Coronary artery (tissue), 2 donors: ENCODE results near the gene RNF166.

ENCODE experiments used
- DNase-seq: peaks from one replicate; pipeline ENCODE4 v3.0.0-alpha.2; 2017; ENCODE audit warnings: low spot score
- H3K27ac ChIP-seq, 2 donors: fragments of 200-600 bp; sonication (generic); one replicate each; pipeline ENCODE4 v1.5.1; 2016 to 2019
- H3K4me3 ChIP-seq: fragments of 200-600 bp; sonication (generic); 2 replicates; pipeline ENCODE4 v1.5.1; 2016; ENCODE audit warnings: mild to moderate bottlenecking, moderate library complexity
- TF ChIP-seq, protein P1 (sequence below): fragments of 200-600 bp; sonication (generic); IDR thresholded peaks from one replicate; pipeline ENCODE4 v1.5.1; 2019; ENCODE audit warnings: antibody characterized with exemption

The RNF166 gene

DNA sequence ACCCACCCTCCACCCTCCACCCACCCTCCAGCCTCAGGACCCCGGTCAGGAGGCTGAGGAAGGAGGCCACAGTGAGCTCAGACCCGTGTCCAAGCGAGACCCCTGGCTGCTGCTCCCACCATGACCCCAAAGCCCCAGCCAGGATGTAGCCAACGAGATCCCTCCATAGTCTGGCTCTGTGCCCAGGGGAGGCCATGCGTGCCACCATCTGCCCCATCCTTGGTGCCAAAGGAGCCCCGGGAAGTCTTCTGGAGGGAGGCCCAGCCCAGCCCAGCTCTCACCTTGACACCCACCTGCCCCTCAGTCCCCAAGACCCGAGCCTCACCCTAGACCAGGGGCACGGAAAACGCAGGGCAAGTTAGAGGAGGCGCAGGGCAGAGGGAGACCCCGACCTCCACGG is 44.6 kb upstream of the RNF166 start:
- no peak overlapping the region for H3K27ac ChIP-seq
- DNase-seq, result no peak
- TF ChIP-seq, protein P1, sequence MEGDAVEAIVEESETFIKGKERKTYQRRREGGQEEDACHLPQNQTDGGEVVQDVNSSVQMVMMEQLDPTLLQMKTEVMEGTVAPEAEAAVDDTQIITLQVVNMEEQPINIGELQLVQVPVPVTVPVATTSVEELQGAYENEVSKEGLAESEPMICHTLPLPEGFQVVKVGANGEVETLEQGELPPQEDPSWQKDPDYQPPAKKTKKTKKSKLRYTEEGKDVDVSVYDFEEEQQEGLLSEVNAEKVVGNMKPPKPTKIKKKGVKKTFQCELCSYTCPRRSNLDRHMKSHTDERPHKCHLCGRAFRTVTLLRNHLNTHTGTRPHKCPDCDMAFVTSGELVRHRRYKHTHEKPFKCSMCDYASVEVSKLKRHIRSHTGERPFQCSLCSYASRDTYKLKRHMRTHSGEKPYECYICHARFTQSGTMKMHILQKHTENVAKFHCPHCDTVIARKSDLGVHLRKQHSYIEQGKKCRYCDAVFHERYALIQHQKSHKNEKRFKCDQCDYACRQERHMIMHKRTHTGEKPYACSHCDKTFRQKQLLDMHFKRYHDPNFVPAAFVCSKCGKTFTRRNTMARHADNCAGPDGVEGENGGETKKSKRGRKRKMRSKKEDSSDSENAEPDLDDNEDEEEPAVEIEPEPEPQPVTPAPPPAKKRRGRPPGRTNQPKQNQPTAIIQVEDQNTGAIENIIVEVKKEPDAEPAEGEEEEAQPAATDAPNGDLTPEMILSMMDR, result no peak
- no peak overlapping the region for H3K4me3 ChIP-seq

DNA sequence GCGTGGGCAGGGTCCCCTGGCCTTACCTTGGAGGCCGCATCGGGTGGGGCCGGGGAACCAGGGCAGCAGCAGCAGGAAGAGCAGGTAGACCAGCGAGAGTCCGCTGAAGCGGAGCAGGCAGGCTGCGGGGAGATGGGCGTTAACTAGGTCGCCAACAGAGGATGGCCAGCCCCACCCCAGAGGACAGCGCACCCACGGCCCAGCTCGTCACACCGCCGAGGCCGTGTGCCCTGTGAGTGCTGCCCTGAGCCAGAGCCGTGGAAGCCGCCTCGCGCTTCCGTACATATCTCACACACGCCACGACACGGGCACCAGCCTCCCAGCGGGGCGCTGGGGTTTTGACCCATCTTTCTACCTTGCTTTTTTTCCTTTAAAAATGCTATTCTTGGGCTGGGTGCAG is 43.1 kb upstream of the RNF166 start:
- TF ChIP-seq, protein P1, result no peak
- DNase-seq, result no peak
- H3K4me3 ChIP-seq, result no peak overlapping the region
- H3K27ac ChIP-seq, result no peak overlapping the region

DNA sequence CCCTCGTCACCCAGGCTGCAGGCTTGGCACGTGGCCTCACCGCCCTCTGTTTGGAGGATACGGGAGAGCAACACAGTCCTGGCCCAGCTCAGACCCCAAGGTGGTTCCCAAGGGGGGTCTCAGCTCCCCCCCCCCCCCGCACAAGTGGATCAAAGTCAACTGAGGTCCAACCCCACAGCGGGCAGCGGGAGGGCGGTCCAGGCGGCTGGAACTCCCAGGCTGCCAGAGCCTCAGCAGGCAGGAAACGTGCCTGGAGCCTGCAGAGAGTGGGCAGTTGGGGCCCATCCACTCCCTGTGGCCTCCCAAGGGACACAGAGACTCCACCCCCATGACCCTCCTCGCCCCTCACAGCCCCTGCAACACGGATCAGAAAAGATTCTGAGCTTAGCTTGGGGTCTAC is 42.2 kb upstream of the RNF166 start:
- DNase-seq, result no peak
- Histone ChIP-seq H3K27ac (no peak overlapping the region), H3K4me3 (no peak overlapping the region)
- TF ChIP-seq, protein P1, result no peak

DNA sequence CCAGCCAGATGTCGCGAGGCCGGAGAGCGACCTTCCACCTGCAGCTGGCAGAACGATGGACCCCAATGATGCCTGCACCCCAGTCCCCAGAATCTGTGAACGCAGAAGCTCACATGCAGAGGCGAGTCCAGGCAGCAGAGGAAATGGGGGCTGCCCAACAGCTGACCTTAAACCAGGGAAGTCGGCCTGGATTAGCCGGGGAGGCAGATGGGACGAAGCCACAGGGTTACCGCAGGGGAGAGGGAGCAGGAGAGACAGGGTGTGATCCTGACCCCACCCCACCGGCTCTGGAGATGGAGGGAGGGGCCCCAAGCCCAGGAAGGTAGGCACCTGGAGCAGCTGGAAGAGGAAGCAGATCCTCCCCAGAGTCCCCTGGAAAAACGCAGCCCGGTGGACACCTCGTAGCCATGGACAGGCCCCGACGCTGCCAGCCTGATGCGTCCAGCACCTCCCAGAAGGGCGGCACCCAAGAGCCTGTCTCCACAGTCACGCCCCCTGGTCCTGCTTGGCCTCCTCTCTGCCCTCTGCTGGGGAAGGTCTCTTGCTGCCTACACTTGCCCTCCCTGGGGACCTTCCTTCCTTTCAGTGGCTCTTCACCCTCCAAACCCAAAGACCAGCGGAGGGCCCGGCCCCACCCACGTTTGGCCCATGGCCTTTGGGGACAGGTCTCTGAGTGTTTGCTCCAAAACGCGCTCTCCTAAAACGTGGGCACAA is 41.5 kb upstream of the RNF166 start:
- TF ChIP-seq, protein P1, result no peak
- Histone ChIP-seq H3K4me3 (no peak overlapping the region), H3K27ac (no peak overlapping the region)
- DNase-seq, result no peak

DNA sequence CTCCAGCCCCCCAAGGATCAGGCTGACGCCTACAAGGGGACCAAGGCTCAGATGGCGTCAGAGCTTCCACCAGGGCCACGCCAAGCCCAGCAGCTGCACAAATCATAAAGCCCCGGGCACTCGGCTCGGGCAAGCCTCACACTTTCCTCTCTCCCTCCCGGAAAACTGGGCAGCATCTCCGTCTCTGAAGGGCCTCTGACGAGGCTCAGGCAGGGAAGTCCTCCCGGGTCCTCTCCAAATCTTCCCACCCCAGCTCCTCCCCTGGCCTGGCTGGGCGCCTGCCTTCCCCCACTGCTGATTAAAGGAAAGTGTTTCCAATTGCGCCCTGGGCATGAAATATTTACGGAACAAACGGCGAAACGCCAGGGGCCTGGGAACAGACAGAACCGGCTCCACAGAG is 40.3 kb upstream of the RNF166 start:
- peak overlapping the region in 1 of 2 donors; percentile 72 for H3K27ac ChIP-seq
- TF ChIP-seq, protein P1, result no peak
- DNase-seq, result no peak
- no peak overlapping the region for H3K4me3 ChIP-seq

DNA sequence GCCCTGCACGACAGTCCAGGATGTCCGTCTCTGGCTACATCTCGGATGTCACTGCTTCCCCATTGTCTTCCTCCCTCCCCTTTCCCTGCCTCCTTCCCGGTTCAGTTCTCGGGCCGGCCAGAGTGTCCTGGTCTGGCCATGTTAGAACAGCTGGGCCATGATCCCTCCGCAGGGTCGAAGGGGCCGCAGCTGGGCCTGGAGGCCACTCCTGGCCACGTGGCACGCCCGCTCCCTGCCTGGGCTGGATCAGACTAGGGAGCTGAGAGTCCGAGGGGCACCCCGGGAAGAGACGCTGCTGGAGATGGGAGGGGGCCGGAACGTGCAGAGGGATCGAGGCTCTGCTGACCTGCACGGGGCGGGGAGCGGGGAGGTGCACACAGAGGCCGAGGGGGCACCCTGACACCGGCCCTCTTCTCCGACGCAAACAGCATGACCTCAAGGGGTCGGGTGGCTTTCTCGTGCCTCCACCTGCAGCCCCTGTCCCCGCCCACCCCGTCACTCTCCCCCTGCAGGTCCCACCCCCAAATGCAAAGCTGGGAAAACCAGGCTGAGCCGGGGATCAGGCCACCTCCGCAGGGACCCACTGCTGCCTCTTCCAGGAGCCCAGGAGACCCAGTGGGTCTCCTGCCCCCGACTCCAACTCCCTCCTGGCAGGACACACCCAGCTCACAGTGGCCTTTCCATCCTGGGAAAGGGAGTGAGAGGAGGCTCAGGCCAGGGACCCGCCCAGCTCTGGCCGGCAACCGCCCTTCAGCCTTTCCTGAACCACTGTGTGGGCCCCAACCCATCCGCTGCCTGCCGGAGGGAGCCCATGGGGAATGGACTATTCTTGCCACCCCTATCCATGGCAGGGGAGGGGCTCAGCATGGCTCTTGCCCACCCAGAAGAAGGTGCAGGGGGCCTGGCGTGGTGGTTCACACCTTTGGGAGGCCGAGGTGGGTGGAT is 38.6 kb upstream of the RNF166 start:
- H3K4me3 ChIP-seq, result no peak overlapping the region
- H3K27ac ChIP-seq, result peak overlapping the region in 1 of 2 donors; percentile 22
- TF ChIP-seq, protein P1, result no peak
- no peak for DNase-seq
